Activated T-helper 9 cell treated with anti-CD3 and anti-CD28 coated beads, Interleukin-2, amount 50 U/mL, for 16 hours (primary cell): ENCODE data around the gene TRAM2.

Experiments
- DNase-seq: peaks from one replicate; pipeline ENCODE4 v3.0.0-alpha.2; 2020; ENCODE audit warnings: low read depth

TRAM2 gene

DNA sequence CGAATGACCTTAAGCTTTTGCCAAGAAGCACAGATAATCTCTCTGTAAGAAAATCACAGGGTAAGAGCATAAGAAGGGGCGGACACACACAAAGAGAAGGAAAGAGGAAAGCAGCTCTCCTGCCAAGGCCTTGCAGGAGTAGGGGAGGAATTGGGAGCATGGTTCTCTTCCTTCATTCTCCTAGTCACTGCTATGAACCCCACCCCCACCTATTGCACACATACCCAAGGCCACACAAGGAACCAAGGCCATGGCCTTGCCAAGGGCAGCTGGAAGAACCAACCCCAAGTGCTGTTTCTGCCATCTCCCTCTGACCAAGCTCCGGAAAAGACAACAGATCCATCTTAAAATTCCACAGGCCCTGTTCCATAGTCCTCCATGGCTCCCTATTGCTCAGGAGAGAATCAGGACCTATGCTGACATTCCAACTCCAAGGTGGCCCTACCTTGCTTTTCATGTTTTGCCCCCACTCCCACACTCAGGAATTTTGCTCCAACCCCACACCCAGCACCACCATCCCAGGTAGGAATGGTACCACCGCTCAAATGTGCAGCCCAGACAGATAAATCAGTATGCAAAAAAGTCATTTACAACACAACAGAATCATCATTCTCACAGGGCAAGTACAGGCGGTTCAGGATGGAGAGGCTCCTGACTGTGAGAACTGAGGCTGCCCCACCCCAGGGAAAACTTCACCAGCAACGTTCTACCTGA is 31.3 kb downstream of the TRAM2 start:
- no peak for DNase-seq

DNA sequence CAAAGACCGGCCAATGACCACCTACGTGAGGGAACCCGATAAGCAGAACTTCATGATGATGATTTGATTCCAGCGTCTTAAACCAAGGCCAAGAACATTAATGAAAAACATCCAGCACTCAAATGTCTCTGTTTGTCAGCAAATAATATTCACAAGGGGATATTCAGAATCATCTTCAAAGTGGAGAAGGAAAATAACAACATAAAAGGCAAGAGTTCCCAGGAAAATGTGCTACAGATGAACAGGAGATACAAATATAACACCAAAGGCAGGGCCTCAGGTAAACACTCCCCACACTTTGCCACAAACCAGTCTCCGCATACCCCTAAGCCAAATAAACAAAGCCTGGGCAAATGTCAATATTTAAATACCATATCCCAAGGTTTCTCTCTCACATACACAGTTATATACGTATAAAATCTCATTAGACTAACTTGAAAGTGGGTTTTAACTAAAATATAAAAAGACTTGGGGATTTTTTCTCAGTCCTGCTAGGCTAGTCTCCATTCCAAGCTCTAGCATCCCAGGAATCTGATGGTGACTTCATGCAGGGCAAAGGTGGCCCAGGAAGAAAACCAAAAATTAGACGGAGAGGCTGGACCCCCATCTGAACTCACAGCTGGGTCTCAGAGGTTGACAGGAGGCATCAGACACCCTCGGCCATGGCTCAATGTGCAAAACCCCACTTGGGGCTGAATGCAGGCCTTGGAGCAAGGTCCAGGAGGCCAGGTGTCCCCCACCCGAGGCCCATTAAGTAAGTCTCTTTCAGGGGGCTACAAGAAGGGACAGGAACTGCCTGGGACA is 32.1 kb downstream of the TRAM2 start:
- no peak for DNase-seq

DNA sequence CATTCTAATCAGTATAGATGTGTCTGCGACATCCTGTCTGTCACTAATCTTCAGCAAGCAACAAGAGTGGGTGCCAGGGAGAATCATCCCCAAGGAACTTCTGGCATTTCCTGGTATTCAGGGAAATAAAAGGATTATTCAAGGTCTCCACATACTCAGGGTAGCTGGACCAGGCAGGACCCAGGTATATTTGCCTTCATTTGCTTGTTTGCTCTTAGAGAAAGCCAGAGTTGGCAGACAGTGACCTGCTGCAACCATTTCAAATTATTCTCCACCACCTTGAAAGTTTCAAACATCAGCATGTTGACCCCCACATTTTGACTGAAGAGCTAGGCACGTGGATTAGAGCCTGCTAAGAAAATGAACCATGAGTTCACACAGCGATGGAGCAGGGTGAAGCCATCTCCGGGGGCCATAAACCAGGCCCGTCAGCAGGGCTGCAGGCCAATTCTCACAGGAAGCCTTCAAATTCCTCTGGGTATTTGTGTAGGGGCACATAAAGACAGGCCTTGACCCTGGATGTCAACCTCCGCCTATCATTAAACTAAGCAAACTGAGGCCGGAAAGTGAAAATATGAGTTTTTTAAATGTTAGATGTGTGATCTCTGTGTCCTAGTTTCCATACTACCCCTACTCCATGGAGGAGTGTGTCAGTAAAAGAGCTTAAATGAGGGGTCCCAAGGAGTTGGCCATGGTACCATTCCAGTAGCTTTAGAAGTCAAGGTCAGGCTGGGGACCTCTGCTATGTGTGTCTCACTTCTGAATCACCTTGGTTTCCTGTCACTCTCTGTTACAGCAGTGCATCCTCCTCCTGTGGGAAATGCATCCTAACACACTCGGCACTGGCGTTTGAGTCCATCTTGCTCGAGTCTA is 32.9 kb downstream of the TRAM2 start:
- no peak for DNase-seq

DNA sequence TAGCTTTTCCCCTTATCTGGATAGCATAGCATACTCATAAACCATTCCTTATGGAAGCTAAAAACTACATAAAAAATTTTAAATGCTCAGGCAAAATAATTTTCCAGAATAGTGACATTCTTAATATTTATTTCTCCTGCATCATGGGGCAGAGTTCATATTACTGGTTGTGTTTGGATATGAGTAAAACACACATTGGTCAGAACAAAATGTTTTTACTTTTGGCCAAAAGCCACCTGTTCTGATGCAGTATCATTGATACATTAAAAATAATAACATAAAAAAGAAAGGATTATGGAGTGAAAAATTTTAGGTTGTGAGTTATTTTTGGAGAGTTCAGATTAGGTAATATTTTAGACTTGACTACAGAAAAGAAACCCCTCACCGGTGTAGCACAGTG is 33.6 kb downstream of the TRAM2 start:
- DNase-seq, result no peak

DNA sequence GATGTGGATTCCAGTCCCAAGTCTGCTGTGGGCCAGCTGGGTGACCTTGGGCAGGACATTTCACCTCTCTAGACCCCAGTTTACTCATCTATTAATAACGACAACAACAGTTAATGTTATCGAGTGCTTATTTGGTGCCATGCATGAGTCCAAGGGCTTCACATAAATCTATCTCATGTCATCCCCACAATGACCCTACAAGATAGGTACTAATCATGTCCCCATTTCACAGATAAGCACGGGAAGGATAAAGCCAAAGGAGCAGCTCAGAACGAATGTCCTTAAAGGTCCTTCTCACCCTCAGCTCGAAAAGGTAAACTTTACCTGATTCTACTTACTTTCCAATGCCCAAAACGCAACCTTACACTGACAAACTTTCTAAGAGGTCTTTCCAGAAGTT is 35.7 kb downstream of the TRAM2 start:
- no peak for DNase-seq

DNA sequence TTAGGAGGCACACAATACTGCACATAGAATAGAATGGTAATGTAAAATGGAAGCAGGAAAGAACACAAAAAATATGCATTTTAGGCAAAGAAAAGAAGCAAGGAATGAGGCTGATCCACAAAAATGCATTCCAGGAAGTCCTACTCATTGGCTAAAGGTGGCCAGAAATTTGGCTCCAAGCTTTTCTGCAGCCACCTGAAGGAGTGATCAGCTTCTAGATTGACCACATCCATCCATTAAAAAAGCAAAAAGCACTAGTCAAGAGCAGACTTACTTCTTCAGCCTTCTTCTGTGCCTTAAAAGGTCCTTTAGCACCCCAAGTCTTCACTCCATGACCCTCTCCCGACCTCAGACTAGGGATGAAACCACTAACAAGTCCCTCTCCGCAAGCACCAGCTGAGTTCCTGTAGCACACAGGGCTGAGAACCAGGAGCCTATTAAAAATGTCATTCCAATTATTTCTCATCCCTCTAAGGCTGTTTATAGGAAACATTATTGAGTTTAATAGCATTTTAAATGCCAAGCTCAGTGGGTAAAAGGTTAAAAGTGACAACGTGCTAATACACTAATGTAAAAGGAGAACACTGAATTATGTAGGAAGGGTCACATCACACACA is 36.5 kb downstream of the TRAM2 start:
- no peak for DNase-seq

DNA sequence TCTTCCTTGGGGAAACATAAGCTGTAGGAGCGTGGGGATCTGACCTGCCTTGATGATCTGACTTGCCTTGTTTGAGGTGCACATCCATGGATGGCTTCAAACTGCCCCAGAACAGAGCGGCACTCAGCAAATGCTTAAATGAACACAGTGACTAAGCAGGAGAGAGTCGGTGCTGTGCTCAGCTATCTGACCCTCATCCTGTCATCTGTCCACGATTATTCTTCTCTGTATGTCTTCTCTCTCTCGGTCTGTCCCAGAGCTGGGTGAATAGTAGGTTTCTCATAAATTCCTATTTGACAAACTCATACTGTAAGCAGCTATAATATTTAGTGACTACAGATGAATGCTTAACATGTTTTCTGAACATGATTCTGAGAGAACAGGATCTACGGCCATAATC is 37.3 kb downstream of the TRAM2 start:
- no peak for DNase-seq

DNA sequence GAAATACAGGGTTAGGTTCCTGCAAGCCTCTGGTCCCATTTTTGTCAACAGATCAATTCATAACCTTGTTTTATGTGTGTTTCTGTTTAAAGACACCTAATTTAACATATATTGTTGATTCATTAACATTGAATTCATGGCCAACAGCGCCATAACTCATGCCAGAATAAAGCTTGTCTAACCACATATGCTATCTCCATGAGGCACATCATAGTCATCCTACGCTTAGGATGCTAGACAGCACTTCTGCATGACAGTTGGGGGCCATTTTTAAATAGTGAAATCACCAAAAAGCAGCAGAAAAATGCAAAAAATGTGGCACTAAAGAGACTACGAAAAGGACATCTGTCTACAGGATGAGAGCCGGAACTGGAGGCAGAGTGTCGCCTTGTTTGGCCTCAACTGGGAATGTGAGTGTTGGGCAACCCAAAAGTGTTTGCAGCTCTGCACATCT is 37.9 kb downstream of the TRAM2 start:
- no peak for DNase-seq

DNA sequence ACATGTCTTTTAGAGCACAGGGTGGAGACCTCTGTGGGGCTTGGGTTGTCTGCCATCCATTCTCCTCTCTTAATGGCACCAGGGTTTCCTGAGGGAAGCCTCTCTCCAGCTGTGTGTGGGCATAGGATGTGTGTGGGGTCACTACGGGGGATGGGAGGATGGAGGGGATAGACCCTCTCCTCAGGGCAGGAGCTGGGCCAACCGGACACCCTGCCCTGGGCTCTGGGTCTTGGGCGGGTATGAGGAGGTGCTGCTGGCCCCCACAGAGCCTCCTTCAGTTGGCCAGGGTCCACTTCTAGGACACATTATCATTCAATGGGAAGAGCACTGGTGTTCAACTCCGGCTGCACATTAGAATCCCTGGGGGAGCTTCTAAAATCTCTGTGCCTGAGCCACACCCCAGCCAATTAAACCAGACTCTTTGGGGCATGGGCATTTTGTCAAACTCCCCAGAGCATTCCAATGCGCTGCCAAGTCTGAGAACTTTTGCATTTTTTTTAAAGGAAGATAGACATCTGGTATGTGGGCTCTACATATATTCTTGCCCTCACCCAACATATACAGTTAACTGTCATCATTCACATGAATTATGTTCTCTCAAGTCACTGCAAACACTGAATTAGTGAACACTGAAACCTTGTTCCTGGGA is 38.5 kb downstream of the TRAM2 start:
- no peak for DNase-seq

DNA sequence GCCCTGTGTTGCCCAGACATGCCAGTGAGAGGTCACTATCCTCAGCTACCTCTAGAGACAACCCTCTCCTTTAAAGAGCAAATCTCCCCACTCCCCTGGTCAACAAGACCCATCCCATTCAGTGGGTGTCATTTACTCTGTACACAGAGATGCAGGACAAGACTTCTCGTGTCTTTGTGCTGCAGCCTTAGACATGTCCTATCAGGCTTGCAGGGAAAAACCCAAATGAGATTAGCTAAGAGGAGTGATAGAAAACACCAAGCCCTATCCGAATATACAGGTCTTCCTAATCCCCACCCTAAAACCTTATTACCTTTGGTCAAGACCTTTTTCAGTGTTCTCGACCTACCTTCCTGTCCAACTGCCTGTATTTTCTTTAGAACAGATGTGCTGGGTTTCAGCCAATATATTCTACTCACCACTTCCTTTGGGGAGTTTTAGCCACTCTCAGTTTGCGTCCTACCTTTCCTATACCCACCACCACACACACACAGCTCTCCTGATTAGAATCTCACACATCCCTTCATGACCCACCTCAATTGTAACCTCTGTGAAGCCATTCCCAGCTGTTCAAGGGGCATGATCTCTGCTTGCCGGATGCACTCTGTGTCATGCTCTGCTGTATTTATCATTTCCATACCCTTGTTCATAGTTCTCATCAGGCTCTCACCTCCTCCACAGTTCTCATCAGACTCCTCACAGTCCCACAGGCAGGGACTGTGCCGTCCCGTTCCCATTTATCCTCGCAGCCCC is 39.7 kb downstream of the TRAM2 start:
- DNase-seq, result no peak

DNA sequence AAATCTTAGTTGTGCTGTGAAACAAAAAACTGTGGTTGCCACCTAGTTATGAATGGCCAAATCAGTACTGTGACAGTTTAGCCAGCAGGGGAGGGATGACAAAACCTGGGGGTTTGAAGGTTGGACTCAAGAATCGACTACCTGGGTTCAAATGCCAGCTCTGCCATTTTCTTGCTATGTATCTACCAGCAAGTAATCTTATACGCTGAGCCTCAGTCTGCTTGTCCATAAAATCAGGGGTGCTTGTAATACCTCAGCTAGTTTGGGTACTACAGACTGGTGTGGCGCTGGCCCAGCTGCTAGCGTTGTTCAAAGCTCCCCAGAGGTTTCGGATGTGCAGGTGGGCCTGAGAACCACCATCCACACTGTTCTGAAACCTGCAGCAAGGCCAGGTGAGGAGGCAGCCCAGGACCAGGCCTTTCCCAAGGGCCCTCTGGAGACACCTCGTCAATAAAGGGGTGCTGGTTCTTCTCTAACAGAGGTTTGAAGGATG is 40.4 kb downstream of the TRAM2 start:
- DNase-seq, result no peak

DNA sequence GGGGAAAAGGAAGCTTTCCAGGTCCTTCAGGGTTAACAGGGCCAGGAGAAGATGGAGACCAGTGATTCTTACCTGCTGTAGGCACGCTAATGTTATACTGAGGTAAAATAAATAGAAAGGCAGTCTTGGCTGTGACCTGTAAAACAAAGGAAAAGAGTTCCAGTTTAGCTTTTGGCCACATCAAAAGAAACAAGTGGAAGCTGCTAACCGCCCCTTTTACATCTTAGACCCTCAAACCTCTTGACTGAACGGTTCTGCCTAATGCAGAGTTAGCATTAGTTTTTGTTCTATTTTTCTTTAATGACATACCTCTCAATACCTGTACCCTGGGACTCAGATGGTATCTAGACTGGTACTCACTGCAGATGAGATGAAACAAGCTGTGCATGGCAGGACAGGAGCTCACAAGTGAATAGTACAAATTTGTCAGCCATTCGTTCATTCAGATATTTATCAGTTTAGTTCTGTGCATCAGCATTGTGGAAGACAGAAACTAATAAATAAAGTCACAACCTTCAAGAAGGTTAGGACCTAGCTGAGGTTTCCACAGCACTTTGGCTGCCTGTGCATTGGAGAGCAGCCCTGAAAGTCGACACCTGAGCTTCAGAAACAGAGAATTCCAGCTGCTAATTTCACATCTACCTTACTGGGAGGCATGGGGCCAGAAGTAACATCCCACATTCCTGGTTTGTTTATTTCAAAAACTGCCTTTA is 41.0 kb downstream of the TRAM2 start:
- no peak for DNase-seq

DNA sequence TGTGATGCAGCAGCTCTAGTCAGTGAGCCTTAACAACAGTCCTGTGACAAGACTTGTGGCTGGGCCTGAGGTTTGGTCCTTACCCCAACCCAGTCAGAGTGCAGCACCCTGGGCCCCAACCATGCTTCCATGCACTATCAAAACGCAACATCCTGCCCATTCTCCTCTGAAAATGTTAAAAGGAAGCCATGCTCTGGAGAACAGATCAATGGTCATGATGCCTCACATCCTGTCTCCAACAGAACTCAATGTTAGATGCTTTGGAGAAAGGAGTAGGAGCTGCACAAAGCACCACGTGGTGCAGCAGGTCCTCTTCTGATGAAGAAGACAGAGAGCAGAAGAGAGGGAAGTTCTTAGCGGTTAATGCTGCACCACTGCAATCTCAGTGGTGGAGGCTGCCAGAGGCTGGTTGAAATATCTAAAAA is 41.9 kb downstream of the TRAM2 start:
- no peak for DNase-seq

DNA sequence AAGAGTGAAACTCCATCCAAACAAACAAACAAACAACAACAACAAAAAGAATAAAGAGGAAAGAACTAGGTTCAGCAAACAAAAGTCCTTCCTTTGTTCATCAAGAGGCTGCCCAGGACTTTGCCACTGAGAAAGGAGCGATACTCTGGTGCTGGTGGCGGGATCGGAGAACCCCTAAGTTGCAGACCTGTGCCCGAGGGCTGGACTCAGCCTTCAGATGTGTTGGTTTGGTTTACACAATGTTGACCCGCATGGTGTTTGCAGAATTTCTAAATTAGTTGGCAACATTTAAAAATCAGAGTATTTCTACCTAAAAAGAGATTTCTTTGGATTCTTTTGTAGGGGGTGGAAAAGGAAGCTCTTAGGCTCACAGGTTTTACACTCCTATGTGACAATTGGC is 42.5 kb downstream of the TRAM2 start:
- no peak for DNase-seq

DNA sequence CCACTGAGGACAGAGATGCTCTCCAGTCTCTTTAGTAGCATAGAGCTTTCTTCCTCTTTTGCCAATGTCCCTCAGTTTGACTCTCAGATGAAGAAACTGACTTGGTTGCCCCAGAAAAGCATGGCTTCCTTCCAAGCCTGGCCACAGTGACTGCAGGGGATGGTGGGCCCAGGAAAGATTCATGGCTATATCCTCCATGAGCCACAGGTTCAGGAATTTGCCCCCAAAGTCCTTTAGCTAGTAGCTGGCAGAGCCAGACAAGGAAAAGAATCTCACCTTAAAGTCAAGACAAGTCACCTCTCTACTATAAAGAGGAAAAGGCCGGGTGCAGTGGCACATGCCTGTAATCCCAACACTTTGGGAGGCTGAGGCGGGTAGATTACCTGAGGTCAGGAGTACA is 43.4 kb downstream of the TRAM2 start:
- no peak for DNase-seq

DNA sequence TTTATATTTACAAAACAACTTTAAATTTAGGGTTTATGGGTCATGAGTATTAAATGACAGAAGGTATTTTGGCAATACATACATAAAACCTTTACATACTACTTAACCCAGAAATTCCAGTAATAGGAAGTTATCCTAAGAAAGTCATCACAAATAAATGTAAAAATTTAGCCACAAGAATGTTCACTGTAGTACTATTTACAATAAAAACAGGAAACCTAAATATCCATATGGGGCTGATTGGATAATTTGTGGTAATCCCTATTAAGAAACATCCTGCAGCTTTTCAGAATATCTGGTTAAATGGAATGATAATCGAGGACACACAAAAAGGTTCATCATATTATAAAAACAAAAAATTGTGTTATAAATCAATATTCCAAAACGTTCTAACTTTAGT is 44.4 kb downstream of the TRAM2 start:
- no peak for DNase-seq

DNA sequence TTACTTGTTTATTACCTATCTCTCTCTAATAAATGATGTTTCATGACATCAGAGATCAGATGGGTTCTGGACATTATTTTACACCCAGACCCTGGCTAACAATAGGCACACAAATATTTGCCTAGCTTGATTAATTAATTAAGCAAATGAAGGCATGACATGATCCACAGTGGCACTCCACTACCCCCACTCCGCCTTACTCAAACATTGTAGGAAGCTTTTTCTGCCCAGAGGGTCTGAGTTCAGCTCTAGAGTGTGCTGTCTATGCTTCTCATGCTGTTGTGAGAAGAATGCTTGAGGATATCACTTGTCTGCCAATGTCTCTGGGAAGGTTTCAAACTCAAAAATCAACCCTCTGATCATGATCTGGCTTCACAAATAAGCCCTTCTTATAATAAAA is 45.0 kb downstream of the TRAM2 start:
- DNase-seq, result no peak

DNA sequence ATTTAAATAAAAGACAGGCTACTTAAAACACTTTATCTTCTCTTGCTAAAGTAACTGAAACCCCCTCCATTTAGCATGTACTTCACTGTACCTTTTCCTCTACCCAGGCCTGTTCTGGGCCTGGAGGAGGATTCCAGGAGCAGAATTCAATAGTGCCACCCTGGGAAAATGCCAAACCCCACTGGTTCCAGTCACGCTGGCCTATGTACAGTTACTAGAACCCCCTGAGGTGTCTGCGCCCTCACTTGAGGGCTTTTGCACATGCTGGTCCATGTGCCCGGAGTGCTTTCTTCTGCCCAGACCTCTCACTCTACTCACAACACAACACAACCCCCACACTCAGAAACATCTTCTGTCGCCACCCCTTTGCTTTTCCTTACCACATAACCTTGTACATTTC is 45.5 kb downstream of the TRAM2 start:
- no peak for DNase-seq

DNA sequence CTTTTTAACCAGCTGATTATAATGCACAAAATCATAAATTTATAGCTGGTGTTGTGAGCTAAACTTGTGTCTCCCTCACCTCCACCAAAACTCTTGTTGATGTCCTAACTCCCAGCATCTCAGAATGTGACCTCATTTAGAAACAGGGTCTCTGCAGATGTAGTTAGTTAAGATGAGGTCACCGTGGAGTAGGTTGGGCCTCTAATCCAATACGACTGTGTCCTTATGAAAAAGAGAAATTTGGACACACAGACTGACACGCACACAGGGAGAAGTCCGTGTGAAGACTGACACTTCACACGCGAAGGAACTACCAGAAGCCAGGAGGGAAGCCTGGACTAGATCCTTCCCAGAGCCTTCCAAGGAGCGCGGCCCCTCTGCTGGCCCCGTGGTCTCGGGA is 46.5 kb downstream of the TRAM2 start:
- DNase-seq, result no peak

DNA sequence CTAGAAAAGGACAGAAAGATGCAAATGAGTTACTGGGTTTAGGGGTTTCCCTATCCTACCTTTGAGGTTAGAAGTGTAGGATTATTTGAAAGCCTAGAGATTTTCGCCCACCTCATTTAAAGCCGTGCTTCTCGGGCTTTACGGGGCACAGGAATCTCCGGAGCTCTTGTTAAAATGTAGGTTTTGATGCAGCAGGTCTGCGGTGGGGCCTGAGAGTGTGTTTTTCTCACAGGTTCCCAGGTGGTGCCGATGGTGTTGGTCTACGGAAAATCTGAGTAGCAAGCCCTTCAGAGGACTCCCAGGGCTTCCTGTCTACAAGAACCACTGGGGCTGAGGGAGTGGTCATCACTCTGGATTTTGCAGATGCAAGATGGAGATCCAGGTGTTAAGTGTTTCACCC is 47.5 kb downstream of the TRAM2 start:
- DNase-seq, result no peak
